SH-SY5Y (cell line): ENCODE data around the gene NFASC.

ENCODE experiments used
- GATA2 ChIP-seq: IDR thresholded peaks from 2 replicates; pipeline ENCODE4 v1.6.1; 2011; ENCODE audit warnings: mild to moderate bottlenecking, low read depth, low read length
- GATA3 ChIP-seq: IDR thresholded peaks from 2 replicates; pipeline ENCODE4 v1.6.1; 2011; ENCODE audit warnings: low read depth, mild to moderate bottlenecking, low read length, moderate library complexity

GRCh38 chr1:204821924-204822323, 48.7 kb upstream of the NFASC start:
- TF ChIP-seq GATA3 (no peak), GATA2 (no peak)
